ENCODE results near the gene LOXL3. TPM values are rescaled to one million over a fixed set of nuclear protein-coding genes. Genes with fewer than 3 reads are reported as not detected.

LOXL3 gene
- total RNA-seq, 1 experiment from 2014 or later: 4.1 TPM

DNA sequence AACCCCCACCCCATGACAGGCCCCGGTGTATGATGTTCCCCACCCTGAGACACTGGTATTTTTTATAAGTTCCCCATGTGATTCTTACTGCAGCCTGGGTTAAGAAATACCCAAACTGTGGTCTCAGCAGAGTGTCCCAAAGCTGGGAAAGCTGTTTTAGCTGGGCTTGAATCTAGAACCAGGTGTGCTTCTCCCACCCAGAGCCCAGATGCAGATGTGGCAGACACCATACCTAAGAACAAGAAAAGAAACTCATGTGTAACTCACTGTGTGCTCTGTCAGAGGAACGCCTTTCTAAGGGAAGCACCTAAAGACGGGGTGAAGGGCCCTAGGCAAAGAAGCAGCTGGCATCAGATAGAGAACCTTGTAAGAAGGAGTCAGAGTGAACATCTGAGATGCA, 24.7 kb upstream of the LOXL3 start (continued):
- TF ChIP-seq, protein P1, sequence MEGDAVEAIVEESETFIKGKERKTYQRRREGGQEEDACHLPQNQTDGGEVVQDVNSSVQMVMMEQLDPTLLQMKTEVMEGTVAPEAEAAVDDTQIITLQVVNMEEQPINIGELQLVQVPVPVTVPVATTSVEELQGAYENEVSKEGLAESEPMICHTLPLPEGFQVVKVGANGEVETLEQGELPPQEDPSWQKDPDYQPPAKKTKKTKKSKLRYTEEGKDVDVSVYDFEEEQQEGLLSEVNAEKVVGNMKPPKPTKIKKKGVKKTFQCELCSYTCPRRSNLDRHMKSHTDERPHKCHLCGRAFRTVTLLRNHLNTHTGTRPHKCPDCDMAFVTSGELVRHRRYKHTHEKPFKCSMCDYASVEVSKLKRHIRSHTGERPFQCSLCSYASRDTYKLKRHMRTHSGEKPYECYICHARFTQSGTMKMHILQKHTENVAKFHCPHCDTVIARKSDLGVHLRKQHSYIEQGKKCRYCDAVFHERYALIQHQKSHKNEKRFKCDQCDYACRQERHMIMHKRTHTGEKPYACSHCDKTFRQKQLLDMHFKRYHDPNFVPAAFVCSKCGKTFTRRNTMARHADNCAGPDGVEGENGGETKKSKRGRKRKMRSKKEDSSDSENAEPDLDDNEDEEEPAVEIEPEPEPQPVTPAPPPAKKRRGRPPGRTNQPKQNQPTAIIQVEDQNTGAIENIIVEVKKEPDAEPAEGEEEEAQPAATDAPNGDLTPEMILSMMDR (IDR thresholded peaks at IDR 0.05 in 2 of 3, conservative IDR thresholded peaks at IDR 0.05 in 1 of 3; ENCODE audit: borderline replicate concordance in 1 of 3, insufficient read depth in 1 of 3, low read depth in 2 of 3, low read length in 2 of 3): no peak
- TF ChIP-seq MAX (IDR thresholded peaks at IDR 0.05) (no peak), SRF (IDR thresholded peaks at IDR 0.05; ENCODE audit: low read depth) (no peak), CBX3 (IDR thresholded peaks at IDR 0.05; ENCODE audit: low read depth) (no peak), YY1 (IDR thresholded peaks at IDR 0.05; ENCODE audit: extremely low read depth, insufficient replicate concordance, low read depth, low read length) (no peak), JUND (IDR thresholded peaks at IDR 0.05) (no peak)

- TF ChIP-seq, protein P2, sequence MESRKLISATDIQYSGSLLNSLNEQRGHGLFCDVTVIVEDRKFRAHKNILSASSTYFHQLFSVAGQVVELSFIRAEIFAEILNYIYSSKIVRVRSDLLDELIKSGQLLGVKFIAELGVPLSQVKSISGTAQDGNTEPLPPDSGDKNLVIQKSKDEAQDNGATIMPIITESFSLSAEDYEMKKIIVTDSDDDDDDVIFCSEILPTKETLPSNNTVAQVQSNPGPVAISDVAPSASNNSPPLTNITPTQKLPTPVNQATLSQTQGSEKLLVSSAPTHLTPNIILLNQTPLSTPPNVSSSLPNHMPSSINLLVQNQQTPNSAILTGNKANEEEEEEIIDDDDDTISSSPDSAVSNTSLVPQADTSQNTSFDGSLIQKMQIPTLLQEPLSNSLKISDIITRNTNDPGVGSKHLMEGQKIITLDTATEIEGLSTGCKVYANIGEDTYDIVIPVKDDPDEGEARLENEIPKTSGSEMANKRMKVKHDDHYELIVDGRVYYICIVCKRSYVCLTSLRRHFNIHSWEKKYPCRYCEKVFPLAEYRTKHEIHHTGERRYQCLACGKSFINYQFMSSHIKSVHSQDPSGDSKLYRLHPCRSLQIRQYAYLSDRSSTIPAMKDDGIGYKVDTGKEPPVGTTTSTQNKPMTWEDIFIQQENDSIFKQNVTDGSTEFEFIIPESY (IDR thresholded peaks at IDR 0.05; ENCODE audit: extremely low read depth, insufficient replicate concordance, low read length): no peak
- TF ChIP-seq ZNF274 (IDR thresholded peaks at IDR 0.05; ENCODE audit: low read depth, low read length): no peak
- no peak for TF ChIP-seq EZH2 (IDR thresholded peaks at IDR 0.05)
- TF ChIP-seq RAD21 (IDR thresholded peaks at IDR 0.05; ENCODE audit: low read depth): no peak
- no peak for TF ChIP-seq CEBPB (IDR thresholded peaks at IDR 0.05; ENCODE audit: low read depth)
- no peak for TF ChIP-seq SP1 (IDR thresholded peaks at IDR 0.05; ENCODE audit: low read depth)
- no peak for TF ChIP-seq CBX3 (IDR thresholded peaks at IDR 0.05; ENCODE audit: low read depth)
- no peak for TF ChIP-seq ELF1 (IDR thresholded peaks at IDR 0.05; ENCODE audit: borderline replicate concordance, low read depth)
- no peak for TF ChIP-seq POLR2AphosphoS5 (IDR thresholded peaks at IDR 0.05; ENCODE audit: low read depth, low read length)
- TF ChIP-seq, protein P1 (IDR thresholded peaks at IDR 0.05 in 2 of 3, conservative IDR thresholded peaks at IDR 0.05 in 1 of 3; ENCODE audit: borderline replicate concordance in 1 of 3, insufficient read depth in 1 of 3, low read depth in 2 of 3, low read length in 2 of 3): no peak
- no peak for TF ChIP-seq EGR1 (IDR thresholded peaks at IDR 0.05; ENCODE audit: low read depth)
- no peak for TF ChIP-seq POLR2A (IDR thresholded peaks at IDR 0.05; ENCODE audit: borderline replicate concordance, extremely low read depth, insufficient read depth, insufficient read length)
- no peak for TF ChIP-seq SIN3A (IDR thresholded peaks at IDR 0.05; ENCODE audit: low read depth)
- TF ChIP-seq MAX (IDR thresholded peaks at IDR 0.05): no peak
- Histone ChIP-seq H3K9me2 (ENCODE audit: insufficient read depth) (no peaks in the 10 kb centered on the region), H3K27me3 (ENCODE audit: insufficient read depth, low read length) (no peaks in the 10 kb centered on the region), H3K27ac (ENCODE audit: low read depth, low read length) (no peak overlapping the region), H3K9me3 (ENCODE audit: control insufficient read depth in 1 of 2, insufficient read depth in 1 of 2, low read depth in 1 of 2, low read length in 2 of 2) (no peaks in the 10 kb centered on the region), H3K36me3 (ENCODE audit: control insufficient read depth in 1 of 2, insufficient read depth in 2 of 2, low read length in 2 of 2) (peaks cover 0 to 2% of the 10 kb centered on the region in 2 experiments; a peak in 1 of 4 replicates), H3K4me2 (ENCODE audit: low read length) (no peak overlapping the region), H4K20me1 (ENCODE audit: insufficient read depth) (no peaks in the 10 kb centered on the region), H3K79me2 (ENCODE audit: insufficient read depth, low read length) (no peaks in the 10 kb centered on the region), H3K4me3 (replicated peaks in 1 of 2; ENCODE audit: low read depth in 1 of 2, low read length in 2 of 2) (no peak overlapping the region), H3K4me1 (ENCODE audit: control insufficient read depth in 1 of 2, insufficient read depth in 2 of 2, low read length in 2 of 2) (peaks cover 0 to 3% of the 10 kb centered on the region in 2 experiments; a peak in 1 of 4 replicates), H2AFZ (ENCODE audit: low read depth, low read length, poor library complexity, severe bottlenecking) (no peak overlapping the region), H3K9ac (ENCODE audit: low read length) (no peak overlapping the region)
- BruUV-seq (replicated peaks): no TSS peak
- POLR2A ChIA-PET: no interaction called here
- RAD21 ChIA-PET (ENCODE audit: low non-redundant PET in 1 of 2, low total read pairs in 2 of 2, uncharacterized antibody in 2 of 2, unreplicated experiment in 2 of 2): no interaction called here
- ATAC-seq (no peak), DNase-seq (ENCODE audit: low read depth, low spot score) (no peak)
- CTCF ChIA-PET: no interaction called here
- intact Hi-C loops (cut with micrococcal nuclease): no loop called here
Measured at GRCh38 chr2:74577448-74577847, 23.7 kb upstream of the LOXL3 start.
